HG03039 (cell line): ENCODE measurements around the gene DCAF7.

Source experiments
- ATAC-seq: cut with Tn5 transposase; IDR thresholded peaks from one replicate; pipeline ENCODE4 v1.9.1; 2021; ENCODE audit warnings: mild to moderate bottlenecking, moderate library complexity; ENCODE audit not compliant: unreplicated experiment

Gene DCAF7, protein sequence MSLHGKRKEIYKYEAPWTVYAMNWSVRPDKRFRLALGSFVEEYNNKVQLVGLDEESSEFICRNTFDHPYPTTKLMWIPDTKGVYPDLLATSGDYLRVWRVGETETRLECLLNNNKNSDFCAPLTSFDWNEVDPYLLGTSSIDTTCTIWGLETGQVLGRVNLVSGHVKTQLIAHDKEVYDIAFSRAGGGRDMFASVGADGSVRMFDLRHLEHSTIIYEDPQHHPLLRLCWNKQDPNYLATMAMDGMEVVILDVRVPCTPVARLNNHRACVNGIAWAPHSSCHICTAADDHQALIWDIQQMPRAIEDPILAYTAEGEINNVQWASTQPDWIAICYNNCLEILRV

GRCh38 chr17:63549946-63550816 lies at the start of gene DCAF7:
DCAF7 (plus strand) TSS chr17:63550477; CDS start chr17:63550678, 201 bp downstream.
- peak; percentile 93 for ATAC-seq

GRCh38 chr17:63500543-63501390 lies 49.5 kb upstream of the DCAF7 start:
- no peak for ATAC-seq

- no peak for ATAC-seq
Observed at GRCh38 chr17:63503341-63503705, 47.0 kb upstream of the DCAF7 start.

- ATAC-seq = no peak
Observed at GRCh38 chr17:63504261-63504660, 46.0 kb upstream of the DCAF7 start.

DNA sequence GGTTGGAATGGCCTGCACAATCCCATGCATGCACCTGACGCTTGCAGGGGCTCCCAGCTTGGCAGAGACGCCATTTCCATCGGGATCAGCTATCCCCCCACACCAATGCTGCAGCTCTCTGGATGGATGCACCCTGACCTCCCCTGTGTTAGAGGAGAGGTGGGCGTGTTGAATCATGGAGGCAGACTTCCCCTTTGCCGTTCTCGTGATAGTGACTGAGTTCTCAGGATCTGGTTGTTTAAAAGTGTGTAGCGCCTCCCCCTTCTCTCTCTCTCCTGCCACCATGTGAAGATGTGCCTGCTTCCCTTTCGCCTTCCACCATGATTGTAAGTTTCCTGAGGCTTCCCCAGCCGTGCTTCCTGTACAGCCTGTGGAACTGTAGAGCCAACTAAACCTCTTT lies 44.9 kb upstream of the DCAF7 start:
- no peak for ATAC-seq

- ATAC-seq = no peak
Observed at GRCh38 chr17:63506627-63507026, 43.6 kb upstream of the DCAF7 start.

DNA sequence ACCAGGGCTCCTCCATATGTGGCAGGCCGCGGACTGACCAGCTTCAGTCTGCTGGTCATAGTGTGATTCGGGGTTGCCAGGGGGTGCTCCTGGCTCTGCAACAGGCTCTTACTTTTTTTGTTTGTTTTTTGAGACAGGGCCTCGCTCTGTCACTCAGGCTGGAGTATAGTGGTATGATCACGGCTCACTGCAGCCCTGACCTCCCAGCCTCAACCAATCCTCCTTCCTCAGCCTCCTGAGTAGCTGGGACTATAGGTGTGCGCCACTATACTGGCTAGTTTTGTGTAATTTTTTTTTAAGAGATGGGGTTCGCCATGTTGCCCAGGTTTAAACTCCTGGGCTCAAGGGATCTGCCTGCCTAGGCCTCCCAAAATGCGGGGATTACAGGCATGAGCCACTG lies 38.9 kb upstream of the DCAF7 start:
- no peak for ATAC-seq

- no peak for ATAC-seq
Observed at GRCh38 chr17:63512388-63512787, 37.9 kb upstream of the DCAF7 start.

DNA sequence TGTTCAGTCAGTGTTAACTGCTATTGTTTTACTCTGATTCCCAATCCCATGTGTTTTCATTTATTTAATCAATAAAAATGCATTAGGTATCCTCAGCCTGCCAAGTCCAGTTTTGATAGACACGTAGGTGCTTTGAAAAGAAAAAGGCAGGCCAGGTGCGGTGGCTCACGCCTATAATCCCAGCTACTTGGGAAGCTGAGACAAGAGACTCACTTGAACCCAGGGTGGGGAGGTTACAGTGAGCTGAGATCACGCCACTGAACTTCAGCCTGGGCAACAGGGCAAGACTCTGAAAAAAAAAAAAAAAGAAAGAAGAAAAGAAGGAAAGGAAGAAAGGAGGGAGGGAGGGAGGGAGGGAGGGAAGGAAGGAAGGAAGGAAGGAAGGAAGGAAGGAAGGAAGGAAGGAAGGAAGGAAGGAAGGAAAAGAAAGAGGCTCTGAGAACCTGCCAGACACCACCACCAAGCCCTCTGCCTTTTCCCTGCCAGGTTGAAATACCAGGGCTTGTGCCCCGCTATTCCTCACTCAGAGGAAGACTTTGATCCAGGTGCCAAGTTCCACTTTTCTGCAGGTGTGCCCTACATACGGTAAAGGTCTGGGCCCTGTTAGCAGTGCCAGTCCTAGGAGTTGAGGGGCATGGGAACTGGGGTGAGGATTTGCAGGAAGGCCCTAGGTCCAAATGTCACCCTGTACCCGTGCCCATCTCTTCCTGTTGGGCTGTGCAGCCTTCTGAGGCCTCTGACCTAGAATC lies 37.2 kb upstream of the DCAF7 start:
- ATAC-seq = no peak

GRCh38 chr17:63514477-63514876 lies 35.8 kb upstream of the DCAF7 start:
- ATAC-seq = no peak

DNA sequence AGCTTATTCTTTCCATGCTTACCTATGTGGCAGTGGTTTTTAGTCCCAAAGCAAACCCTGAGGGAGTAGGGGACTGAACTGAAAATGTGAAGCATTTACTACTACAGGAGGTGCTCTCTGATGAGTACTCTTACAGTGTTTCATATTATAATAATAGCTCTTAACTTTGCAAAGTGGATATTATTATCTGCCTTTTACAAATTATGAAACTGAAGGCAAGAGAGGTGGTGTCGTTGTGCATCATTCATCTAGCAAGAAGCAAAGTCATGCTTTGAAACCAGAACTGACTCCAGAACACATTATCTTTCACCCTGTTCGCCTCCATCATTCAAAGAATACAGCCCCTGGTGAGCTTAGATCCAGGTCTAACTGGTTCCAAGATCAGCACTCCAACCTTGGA lies 35.3 kb upstream of the DCAF7 start:
- ATAC-seq = no peak

GRCh38 chr17:63515426-63515825 lies 34.9 kb upstream of the DCAF7 start:
- no peak for ATAC-seq

DNA sequence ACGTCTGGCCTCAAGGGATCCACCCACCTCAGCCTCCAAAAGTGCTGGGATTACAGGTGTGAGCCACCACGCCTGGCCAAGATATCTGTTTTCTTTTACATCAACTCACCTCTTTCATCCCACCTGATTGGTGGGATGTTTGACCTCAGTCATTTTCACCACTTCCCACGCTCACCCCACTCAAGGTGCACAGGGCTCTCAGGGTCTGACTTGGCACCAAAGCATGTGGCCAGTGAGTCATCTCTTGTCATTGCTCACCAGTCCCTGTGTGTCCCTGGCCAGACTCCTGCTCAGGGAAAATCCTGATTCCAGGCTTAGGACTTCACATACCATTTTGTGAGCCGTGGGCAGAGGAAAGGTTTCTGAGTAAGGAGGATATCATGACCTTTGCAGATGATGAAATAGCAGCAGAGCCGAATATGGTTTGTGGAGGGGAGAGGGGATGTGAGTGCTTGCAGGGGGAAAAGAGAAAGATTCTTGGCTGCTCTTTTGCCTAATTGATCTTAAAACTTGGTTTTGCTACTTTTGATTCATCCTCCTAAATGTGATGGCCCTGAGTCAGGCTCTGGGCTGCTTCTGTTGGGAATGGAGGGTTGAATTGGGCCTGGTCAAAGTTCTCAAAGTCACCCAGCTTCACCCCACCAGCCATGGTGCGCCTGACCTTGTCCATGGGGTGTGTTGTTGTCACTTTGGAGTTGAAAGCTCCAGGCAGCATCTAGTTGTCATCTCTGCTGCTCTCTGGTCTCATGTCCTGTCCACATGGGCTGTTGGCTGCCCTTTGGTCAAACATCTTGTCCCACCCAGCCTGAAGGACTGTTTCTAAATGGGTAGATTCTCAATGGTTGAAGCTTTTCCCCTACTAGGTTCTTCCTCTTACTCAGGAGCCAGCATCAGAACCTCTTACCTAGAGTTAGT lies 33.1 kb upstream of the DCAF7 start:
- no peak for ATAC-seq

DNA sequence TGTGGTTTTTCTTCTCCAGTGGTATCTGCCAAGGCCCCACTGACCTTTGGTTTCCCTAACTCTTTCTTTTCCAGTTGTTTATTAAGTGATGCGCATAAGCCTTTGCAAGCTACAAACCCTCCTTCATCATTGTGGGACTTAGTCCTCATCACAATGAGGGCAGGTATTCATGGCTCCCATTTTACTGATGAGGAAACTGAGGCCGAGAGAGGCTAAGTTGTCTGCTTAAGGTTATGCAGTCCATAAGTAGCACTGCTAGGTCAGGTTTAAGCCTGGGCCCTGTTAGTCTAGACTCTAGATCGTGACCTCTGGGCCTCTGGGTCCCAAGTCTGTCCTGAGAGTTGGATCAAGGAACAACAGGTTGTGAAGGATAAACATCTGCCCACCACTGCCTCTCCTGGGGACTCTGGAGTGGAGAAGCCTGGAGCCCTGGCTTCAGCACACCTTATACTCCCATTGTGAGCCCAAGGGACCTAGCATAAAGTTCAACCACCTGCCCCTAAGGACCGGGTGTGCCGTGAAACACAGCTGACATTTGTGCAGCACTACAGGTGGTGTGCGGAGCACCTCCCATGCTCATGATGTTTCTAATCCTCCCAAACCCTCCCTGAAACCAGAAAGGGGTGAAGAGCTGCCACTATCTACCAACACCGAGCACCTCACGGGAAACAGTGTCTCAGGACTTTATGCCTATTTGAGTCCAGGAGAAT lies 32.3 kb upstream of the DCAF7 start:
- no peak for ATAC-seq

DNA sequence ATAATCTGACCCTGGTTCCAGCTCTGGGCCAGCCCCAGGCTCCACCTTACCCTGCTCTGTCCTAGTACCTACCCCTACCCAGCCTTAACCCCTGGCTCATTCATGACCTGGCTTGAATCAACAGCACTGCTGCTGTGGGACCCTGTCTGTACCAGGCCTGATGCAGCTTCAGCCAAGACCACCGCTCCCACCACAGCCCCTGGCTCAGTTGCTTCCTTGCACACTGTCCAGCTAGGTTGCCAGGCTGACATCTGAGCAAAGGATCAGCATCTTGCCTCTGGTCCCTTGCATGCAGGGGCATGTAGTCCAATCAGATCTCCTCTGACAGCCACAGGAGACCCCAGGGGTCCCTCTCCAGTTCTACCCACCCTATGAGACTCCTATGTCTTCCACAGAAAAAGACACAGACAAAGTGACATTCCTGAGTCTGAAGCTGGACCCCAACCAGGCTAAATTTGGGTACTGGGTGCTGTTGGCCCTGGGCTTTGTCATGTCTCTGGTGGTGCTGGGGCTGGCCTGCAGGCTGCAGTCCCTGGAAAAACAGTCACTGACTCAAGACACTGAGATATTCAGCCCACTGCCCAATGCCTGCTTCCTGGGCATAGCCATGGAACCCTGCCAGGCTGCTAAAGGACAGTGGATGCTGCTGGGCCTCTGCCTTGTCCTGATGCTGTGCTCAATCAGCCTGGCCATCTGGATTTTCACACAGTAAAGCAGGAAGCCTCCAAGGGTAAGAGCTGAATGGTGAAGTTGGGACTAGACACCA lies 31.0 kb upstream of the DCAF7 start:
- no peak for ATAC-seq

DNA sequence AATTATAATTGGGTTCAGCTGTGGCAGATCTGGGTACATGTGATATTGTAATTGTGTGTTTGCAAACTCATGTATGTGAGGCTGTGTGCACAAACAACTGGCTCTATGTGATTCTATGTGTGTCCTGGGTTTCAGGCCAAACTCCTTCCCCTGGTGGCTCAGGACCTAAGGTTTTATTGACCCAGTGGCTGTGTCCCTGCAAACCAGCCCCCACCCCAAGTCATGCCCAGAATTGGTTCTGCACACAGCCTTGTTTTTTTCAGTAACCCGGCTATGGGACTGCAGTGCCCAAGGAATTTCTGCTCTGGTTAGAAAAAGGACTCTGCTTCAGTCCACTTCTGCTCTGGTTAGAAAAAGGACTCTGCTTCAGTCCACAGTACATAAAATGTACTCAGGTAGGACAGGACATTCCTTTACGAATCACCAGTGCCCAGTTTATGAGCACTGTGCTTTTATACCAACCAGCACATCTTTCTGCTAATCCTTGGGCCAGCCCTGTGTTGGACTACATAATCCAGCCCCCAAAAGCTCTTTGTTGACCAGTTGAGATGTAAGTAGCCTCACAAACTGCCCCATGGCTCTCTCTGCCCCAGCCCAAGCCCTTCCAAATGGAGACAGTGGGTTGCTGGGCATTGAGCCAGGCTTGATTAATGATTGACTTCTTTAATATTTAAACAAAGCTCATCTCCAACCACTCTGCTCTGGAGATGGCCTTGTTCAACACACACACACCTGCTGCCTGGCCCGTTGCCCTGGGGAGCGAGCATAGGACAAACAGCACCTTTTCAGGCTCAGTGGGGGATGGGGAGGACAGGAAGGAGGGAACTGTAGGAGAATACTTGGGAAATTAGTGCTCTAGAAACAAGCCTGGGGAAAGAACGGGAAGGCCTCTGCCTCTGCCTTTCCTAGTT lies 30.1 kb upstream of the DCAF7 start:
- no peak for ATAC-seq

DNA sequence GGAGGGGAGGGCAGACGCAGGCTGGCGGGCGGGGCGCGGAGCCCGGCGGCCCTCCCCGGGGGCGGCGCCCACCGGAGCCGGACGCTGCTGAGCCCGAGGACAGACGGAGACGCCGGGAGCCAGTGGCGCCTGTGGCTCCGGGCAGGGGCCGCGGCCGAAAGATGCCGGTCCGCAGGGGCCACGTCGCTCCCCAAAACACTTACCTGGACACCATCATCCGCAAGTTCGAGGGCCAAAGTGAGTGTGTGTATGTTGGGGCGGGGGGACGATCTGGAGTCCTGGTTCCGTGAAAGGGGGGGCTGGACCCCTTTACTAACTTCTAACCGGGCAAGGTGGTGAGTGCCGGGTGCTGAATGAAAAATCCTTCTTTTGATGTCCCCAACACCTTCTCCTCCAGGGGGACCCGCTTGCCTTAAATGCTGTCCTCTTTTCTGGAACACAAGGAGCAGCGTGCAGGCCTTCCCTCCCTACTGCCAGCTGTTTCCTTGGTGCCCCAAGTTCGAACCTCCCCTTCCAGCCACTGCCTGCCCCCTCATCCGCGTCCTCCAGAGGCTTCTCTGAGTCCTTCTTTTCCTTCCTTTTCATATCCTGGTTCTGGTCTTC lies 26.9 kb upstream of the DCAF7 start, which contains the start of gene KCNH6:
Gene KCNH6 (plus strand): TSS at position 106 of the 603 bp plus-strand sequence. CDS start 56 bp downstream, at position 162.
- ATAC-seq = no peak
